Frontal cortex (tissue), 4 donors: ENCODE results near the gene DNAJC18. TPM values are rescaled to one million over a fixed set of nuclear protein-coding genes. Genes with fewer than 3 reads are reported as not detected.
"Not testable (repeated sequence)": the region's sequence is repeated elsewhere in the genome, so short reads cannot be mapped to it uniquely, and the experiment has no call there.

Source experiments
- DNase-seq, 2 donors: peaks; one replicate each; pipeline ENCODE4 v3.0.0; 2012; ENCODE audit warnings: low spot score in 2 of 2
- FAIRE-seq: peaks from 2 replicates; lab custom pipeline; 2012; peaks lifted over from hg19 to GRCh38; lab: Jason Lieb, UNC
- total RNA-seq: library from RNA; depleted of rRNA; stranded (reverse); fragments of >200 nt; gene quantifications from one replicate; pipeline ENCODE4 v1.2.3, GENCODE V29; 2014
- donor health status: control.
- donor health status: control.
- donor health status: control.

Gene DNAJC18
- total RNA-seq, 1 donor from 2014 or later: 53.0 TPM

DNA sequence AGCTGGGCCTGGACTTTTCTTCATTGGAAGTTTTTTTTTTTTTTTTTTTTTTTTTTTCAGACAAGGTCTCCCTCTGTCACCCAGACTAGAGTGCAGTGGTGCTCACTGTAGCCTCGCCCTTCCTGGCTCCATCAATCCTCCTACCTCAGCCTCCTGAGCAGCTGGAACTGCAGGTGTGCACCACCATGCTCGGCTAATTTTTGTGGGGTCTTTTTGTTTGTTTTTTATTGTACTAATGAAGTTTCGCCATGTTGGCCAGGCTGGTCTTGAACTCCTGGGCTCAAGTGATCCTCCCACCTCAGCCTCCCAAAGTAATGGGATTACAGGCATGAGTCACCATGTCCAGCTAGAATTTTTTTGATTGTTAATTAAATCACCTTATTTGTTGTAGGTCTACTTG lies 3.6 kb downstream of the DNAJC18 start:
- no peak for FAIRE-seq
- no peak for DNase-seq

- DNase-seq: no peak
- FAIRE-seq: no peak
Measured at GRCh38 chr5:139431706-139432105, 7.6 kb downstream of the DNAJC18 start.

- FAIRE-seq: no peak
- no peak for DNase-seq
Measured at GRCh38 chr5:139430015-139430414, 9.3 kb downstream of the DNAJC18 start.

DNA sequence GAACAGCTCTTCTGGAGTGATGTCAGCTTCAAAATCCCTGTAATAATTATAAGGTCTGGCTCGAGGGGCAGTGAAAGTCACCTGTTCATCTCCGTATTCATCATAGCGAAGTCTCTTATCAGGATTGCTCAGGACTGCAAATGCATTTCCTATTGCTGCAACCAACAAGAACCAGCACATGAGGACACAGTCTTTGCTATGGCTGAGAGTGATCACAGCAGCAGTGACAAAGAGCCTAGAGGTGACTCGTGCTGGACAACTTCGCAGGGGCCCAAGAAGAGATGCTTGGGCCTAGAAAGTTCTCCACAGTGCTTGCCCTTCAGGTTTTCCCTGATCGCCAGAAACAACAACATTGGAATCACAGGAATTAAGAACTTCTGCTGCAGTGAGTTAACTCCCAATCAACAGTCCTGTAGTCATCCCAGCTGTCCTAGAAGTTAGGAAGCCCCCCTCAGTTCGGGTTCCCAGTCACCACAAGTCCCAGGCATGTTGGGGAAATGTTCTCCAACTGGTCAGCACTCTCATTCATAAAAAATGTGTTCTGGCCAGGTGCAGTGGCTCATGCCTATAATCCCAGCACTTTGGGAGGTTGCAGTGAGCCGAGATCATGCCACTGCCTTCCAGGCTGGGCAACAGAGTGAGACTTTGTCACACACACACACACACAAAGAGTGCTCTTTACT lies 13.0 kb downstream of the DNAJC18 start:
- DNase-seq (no peak), FAIRE-seq (no peak)

GRCh38 chr5:139425497-139425896 lies 13.8 kb downstream of the DNAJC18 start:
- DNase-seq (no peak), FAIRE-seq (no peak)

GRCh38 chr5:139422307-139422893 lies 16.9 kb downstream of the DNAJC18 start:
- peak in 1 of 2 donors; percentile 70 for DNase-seq
- peak; percentile 84 for FAIRE-seq

GRCh38 chr5:139419226-139420192 lies 19.8 kb downstream of the DNAJC18 start:
- no peak for FAIRE-seq
- no peak for DNase-seq

- no peak for FAIRE-seq
Measured at GRCh38 chr5:139418793-139419192, 20.5 kb downstream of the DNAJC18 start.

DNA sequence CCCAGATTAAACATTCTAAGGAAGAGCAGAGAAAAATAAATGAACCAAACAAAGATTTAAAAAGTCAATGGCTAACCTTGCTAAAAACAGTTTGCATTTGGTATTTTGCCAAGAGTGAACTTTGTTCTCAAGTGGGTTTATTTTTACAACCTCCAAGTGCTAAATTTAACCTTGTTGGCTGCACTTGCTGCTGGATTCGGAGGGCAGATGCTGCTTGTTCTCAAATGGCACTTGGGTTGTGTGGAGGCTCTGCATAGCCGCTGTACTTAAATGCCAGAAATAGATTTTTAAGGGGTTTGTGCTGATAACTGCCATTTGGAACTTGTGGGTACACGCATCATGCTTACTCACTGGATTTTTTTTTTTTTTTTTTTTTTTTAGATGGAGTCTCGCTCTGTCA lies 22.1 kb downstream of the DNAJC18 start:
- DNase-seq (no peak), FAIRE-seq (no peak)

More at GRCh38 chr5:139418793-139419192, 20.5 kb downstream of the DNAJC18 start:
- DNase-seq: no peak

DNA sequence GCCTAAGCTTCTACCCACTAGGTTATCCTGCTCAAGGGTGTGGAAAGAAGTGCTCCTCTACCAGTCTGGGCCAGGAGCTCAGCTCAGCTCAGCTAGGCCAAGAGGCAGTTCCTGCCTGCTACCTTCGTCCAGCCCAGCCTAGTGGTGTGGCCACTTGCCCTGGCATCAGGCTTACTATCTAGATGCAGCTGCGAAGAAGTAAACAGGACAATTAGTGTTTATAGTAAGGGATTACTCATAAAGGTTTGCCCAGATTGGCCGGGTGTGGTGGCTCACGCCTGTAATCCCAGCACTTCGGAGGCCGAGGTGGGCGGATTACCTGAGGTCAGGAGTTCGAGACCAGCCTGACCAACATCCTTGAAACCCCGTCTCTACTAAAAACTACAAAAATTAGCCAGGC lies 22.7 kb downstream of the DNAJC18 start:
- no peak for FAIRE-seq
- DNase-seq: no peak

DNA sequence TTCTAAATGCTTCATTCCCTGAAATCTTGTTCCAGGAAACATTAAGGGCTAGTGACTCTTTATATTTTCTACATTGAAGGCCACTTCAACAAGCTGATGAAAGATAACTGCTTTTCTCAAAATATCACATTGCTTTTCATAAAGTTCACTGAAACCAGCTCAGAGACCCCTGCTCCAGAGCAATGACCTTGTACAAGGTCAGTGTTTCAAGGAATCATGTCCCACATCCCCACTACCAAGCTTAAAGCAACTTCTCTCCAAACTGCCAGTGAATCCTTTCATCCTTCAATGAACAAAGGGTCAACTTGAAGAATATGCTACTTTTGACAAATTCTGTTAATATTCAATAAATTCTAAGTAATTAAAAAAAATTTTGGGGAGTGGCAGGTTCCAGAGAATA lies 23.5 kb downstream of the DNAJC18 start:
- FAIRE-seq (no peak), DNase-seq (no peak)

DNA sequence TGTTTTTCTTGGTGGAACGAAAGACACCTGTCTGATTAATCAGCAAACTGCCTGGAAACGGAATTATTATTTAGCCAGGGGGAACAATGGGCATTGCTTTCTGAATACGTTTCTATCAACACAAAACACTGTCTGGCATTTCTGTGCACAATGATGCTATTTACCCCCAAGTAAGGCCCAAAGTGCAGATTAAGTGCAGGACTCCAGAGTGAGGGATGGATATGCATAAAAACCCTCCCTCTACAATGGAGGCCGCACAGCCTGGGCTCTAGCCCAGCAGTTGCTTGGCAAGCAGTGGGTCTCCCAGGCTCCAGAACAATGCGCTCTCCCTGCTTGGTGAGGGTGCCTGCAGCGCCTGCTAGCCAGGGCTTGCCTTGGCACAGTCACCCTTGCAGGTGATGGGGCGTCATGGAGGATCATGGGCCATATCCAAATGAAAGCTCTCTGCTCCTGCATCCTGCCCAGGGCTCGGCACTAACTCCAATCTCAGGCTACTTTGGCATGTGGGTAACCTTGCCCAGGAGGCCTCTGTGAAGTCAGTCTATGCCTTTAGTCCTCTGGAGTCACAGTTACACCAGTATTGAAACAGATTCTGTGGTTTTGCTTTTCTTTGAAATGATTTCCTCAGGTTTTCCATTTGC lies 24.0 kb downstream of the DNAJC18 start:
- DNase-seq: no peak

GRCh38 chr5:139414581-139415130 lies 24.7 kb downstream of the DNAJC18 start:
- DNase-seq (no peak), FAIRE-seq (no peak)

More for the DNA sequence above, 24.0 kb downstream of the DNAJC18 start:
- FAIRE-seq: no peak

DNA sequence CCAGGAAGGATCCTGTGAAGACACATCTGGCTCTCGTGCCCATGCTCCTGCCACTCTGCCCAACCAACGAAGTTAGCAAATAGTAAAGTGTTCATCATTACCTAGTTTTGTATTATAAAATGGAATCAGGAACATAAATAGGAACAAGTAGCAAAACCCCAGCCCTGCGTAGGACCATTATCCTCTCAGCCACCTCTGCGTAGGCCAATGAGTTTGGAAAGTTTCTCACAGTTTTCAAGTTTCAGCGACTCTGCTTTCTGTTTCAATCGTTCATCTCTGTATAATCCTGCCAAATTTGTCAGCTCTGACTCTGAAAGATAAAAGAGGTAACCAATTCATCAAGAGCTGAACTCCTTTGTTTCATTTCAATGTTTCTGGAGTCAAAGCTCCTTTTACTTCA lies 25.4 kb downstream of the DNAJC18 start:
- FAIRE-seq (no peak), DNase-seq (no peak)

- DNase-seq (no peak), FAIRE-seq (no peak)
Measured at GRCh38 chr5:139413153-139413552, 26.2 kb downstream of the DNAJC18 start.

- FAIRE-seq (no peak), DNase-seq (no peak)
Measured at GRCh38 chr5:139410993-139411828, 28.1 kb downstream of the DNAJC18 start.

DNA sequence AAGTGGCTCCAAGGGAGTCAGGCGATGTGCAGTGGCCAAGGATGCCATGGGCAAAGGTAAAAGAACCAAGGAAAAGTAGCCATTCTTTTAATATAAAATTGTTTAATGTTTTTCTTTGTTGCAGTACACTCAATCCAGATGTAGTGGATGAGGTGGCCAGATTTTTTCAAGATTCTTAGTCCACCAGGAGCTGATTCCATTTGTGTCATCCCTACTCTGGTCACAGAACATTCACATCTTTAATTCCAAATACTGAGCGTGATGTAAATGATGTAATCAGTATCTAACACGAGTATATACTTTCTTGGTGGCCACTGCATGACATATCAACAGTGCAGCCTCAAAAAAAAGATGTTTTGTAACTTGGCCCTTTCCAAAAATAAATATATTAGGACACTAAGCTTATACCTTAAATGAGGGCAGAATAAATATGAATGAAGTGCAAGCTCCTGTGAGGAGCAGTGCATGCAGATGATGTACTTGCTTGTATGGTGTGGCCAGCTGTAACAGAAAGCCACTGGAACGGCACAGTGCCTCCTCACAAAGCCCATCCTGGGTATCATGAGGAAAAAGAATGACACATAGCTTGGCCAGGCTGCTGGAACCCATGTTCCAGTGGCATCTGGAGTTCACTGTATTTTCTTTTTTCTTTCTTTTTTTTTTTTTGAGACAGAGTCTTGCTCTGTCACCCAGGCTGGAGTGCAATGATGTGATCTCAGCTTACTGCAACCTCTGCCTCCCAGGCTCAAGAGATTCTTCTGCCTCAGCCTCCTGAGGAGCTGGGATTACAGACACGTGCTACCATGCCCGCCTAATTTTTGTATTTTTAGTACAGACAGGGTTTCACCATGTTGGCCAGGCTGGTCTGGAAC lies 29.0 kb downstream of the DNAJC18 start:
- FAIRE-seq (no peak), DNase-seq (no peak)

GRCh38 chr5:139409116-139409515 lies 30.2 kb downstream of the DNAJC18 start:
- not testable (repeated sequence) for FAIRE-seq

More at GRCh38 chr5:139409116-139409515, 30.2 kb downstream of the DNAJC18 start:
- not testable (repeated sequence) for DNase-seq
